ENCODE results near the gene MYZAP.

The MYZAP gene, protein sequence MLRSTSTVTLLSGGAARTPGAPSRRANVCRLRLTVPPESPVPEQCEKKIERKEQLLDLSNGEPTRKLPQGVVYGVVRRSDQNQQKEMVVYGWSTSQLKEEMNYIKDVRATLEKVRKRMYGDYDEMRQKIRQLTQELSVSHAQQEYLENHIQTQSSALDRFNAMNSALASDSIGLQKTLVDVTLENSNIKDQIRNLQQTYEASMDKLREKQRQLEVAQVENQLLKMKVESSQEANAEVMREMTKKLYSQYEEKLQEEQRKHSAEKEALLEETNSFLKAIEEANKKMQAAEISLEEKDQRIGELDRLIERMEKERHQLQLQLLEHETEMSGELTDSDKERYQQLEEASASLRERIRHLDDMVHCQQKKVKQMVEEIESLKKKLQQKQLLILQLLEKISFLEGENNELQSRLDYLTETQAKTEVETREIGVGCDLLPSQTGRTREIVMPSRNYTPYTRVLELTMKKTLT

DNA sequence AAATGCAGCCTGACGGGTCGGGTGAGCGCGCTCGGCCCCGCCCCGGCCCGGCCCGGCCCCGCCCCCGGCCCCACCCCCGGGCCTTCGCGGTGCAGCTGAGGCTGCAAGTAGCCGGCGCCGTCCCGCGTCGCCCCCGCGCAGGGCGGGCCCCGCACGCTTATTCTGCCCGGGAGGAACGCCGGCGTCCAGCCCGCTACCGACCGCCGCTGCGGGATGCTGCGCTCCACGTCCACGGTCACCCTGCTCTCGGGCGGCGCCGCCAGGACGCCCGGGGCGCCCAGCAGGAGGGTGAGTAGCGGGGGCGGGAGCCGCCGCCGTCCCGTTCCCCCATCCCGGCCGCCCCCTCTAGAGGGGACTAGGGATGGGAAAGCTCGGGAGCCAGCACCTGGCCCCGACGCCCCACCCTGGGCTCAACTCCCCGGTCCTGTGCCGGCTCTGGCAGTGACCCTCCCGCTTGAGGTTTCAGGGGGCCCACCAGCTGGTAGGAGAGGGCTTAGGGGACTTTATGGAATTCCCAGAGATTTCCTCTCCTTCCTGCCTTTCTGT is at the start of gene MYZAP:
TSS of gene MYZAP (plus strand) at position 83 of the 546 bp plus-strand sequence. CDS start at position 214, 131 bp downstream.
- peak within 1 kb of the TSS; percentile 49 for H3K4me3 ChIP-seq (ENCODE audit: low read depth, low read length)
- TF ChIP-seq, protein P1, sequence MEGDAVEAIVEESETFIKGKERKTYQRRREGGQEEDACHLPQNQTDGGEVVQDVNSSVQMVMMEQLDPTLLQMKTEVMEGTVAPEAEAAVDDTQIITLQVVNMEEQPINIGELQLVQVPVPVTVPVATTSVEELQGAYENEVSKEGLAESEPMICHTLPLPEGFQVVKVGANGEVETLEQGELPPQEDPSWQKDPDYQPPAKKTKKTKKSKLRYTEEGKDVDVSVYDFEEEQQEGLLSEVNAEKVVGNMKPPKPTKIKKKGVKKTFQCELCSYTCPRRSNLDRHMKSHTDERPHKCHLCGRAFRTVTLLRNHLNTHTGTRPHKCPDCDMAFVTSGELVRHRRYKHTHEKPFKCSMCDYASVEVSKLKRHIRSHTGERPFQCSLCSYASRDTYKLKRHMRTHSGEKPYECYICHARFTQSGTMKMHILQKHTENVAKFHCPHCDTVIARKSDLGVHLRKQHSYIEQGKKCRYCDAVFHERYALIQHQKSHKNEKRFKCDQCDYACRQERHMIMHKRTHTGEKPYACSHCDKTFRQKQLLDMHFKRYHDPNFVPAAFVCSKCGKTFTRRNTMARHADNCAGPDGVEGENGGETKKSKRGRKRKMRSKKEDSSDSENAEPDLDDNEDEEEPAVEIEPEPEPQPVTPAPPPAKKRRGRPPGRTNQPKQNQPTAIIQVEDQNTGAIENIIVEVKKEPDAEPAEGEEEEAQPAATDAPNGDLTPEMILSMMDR (conservative IDR thresholded peaks at IDR 0.05; ENCODE audit: low read depth, low read length): no peak
- DNase-seq (ENCODE audit: low read depth): peak; percentile 20

DNA sequence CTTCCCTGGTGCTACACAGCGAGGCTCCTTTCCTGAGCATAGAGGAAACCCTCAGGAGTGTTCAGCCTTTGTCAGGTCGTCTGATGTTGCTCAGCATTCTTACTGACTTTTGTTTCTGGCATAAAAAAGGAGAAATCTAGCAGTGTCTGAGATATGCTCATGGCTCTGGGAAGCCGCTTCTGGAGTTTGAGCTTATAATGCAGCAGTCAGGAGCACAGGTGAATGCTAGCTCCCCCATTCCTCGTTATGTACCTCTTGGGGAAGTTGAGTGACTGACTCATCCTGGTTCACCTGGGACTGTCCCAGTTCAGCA is 49.2 kb upstream of the MYZAP start:
- TF ChIP-seq, protein P1 (conservative IDR thresholded peaks at IDR 0.05; ENCODE audit: low read depth, low read length): no peak

DNA sequence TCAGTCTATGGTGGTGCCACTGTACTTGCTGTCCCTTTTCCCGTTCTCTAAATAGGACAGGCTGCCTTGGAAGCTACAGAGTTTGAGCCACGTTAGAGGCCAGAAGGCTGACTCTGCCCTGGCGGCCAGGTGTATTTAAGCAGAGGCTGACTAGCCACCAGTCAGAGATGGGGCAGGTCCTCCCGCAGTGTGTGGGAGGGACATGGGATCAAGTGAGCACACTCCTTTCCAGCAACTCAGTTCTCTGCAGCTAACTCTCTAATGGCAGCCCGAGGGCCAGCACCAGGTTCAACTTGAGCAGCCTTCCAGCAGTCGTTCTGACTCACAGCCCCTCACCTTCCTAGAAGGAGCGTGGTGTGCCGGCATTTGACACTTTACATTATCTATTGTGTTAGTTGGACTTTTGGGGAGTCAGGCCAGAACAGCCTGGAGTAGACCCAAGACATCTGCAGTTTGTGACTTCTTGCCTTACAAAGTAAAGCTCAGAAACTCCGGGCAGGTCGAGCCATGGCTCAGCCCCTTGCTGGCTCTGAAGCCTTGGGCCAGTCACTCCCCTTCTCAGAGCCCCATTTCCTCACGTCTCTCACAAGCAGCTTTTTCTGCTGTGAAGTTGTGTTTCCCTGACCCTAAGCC is 46.7 kb upstream of the MYZAP start:
- TF ChIP-seq, protein P1 (conservative IDR thresholded peaks at IDR 0.05; ENCODE audit: low read depth, low read length): no peak
- no peak overlapping the region for H3K4me3 ChIP-seq (ENCODE audit: low read depth, low read length)
- DNase-seq (ENCODE audit: low read depth): no peak

More for the DNA sequence above, 49.2 kb upstream of the MYZAP start:
- no peak overlapping the region for H3K4me3 ChIP-seq (ENCODE audit: low read depth, low read length)
- DNase-seq (ENCODE audit: low read depth): no peak

DNA sequence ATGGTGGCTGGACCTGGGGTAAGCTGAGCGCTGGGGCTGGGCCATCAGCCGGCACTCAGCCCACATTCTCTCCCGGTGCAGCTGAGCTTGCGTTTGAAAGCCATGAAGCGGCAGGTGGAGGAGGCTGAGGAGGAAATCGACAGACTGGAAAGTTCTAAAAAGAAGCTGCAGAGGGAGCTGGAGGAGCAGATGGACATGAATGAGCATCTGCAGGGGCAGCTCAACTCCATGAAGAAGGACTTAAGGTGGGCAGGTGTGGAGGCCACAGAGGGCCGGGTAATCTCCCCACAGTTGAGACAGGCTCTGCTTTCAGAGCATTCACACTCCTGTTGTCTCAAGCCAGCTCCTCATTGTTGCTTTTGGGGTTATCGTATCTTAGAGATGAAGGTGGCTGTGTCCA is 45.7 kb upstream of the MYZAP start:
- no peak for DNase-seq (ENCODE audit: low read depth)

DNA sequence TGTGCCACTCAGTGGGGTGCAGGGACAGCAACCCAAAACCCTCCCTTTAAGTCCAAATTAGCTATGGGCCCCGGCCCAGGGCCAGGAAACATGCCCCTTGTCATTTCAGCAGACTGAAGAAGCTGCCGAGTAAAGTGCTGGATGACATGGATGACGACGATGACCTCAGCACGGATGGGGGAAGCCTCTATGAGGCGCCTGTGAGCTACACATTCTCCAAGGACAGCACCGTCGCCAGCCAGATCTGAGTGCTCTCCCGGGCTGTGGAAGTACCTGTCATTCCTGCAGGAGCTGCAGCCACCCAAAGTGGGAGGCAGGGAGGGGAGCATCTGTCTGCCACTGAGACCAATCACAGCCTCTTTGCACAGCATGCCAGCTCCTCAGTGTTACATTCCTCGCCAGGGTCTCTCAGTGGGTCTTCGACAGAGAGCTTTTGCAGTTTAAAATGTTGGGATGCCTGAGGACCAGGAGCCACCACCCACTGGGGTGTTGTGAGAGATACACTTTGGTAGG is 44.4 kb upstream of the MYZAP start:
- no peak for DNase-seq (ENCODE audit: low read depth)
- TF ChIP-seq, protein P1 (conservative IDR thresholded peaks at IDR 0.05; ENCODE audit: low read depth, low read length): no peak
- no peak overlapping the region for H3K4me3 ChIP-seq (ENCODE audit: low read depth, low read length)

More for the DNA sequence above, 45.7 kb upstream of the MYZAP start:
- TF ChIP-seq, protein P1 (conservative IDR thresholded peaks at IDR 0.05; ENCODE audit: low read depth, low read length): peak; percentile 7
- H3K4me3 ChIP-seq (ENCODE audit: low read depth, low read length): no peak overlapping the region

DNA sequence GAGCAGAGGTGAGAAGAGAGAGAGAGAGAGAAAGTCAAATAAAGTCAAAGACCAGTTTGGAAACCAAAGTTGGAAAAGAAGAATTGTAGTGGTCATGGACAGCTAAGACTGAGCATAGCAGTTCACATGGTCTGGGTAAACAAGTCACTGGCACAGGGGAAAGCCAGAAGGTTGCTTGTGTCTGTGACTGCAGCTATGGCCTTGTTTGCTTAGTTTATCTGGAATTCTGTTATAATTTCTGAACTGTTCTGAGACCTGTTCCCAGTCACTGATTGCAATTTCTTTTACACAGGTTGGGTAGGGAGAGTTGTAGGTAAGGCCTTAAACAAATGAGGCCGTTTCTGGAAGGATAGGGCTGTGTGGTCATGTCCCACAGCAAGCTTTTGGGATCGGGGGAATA is 43.4 kb upstream of the MYZAP start:
- DNase-seq (ENCODE audit: low read depth): no peak
- TF ChIP-seq, protein P1 (conservative IDR thresholded peaks at IDR 0.05; ENCODE audit: low read depth, low read length): no peak
- no peak overlapping the region for H3K4me3 ChIP-seq (ENCODE audit: low read depth, low read length)
